K562 (cell line): ENCODE results near the gene MIB2. TPM values are rescaled to one million over a fixed set of nuclear protein-coding genes. Genes with fewer than 3 reads are reported as not detected.

Experiments used
- ATAC-seq: fragments of 200-7000 bp; cut with Tn5 transposase; 3 replicates; pipeline ENCODE4 v1.9.1; 2020; ENCODE audit warnings: moderate library complexity
- BruUV-seq: library from RNA; stranded (reverse); fragments of 400-500 nt; replicated peaks from 2 replicates; lab custom pipeline; 2021; lab: Mats Ljungman, UMichigan
- CTCF ChIA-PET: fragments of 300-600 bp; formaldehyde crosslinking; extraction: SDS; loops from one replicate; lab custom pipeline; 2021; ENCODE audit warnings: low intra/inter-chr PET ratio; lab: Yijun Ruan, JAX
- POLR2A ChIA-PET: fragments of 300-600, 350-650 bp; sonication (Branson Sonifier 250); formaldehyde crosslinking; extraction: SDS; loops from one replicate; lab custom pipeline; 2021; ENCODE audit warnings: antibody characterized with exemption, inconsistent platforms; lab: Yijun Ruan, JAX
- DNase-seq, 4 experiments: peaks; one replicate each; pipeline versions ENCODE4 v3.0.0 to v3.0.0-alpha.2; 2011 to 2018; ENCODE audit warnings: low spot score in 3 of 4, mixed read lengths in 3 of 4; ENCODE audit errors: extremely low read depth in 1 of 4
- FAIRE-seq: peaks from 2 replicates; lab custom pipeline; 2011; peaks lifted over from hg19 to GRCh38; lab: Jason Lieb, UNC
- H2AFZ ChIP-seq: 2 replicates; pipeline ENCODE4 v1.6.0; 2011; ENCODE audit warnings: low read depth, low read length, control low read depth, inconsistent platforms
- H3K27ac ChIP-seq: fragments of 200-600 bp; 3 replicates; pipeline ENCODE4 v1.8.0; 2011; ENCODE audit warnings: low read depth, mild to moderate bottlenecking, control low read depth, inconsistent platforms, low read length, moderate library complexity, mixed read lengths; ENCODE audit errors: extremely low read depth
- H3K27me3 ChIP-seq, 2 experiments: fragments of 300-600 bp in 1 of 2; 2 replicates in 1 of 2; 3 replicates in 1 of 2; pipeline versions ENCODE4 v1.6.0 to v1.8.0; 2011; ENCODE audit warnings: inconsistent platforms in 2 of 2, low read length in 2 of 2, mild to moderate bottlenecking in 1 of 2, mixed read lengths in 1 of 2, moderate library complexity in 1 of 2; ENCODE audit not compliant: control insufficient read depth in 2 of 2, insufficient read depth in 2 of 2
- H3K36me3 ChIP-seq: fragments of 300-600 bp; 3 replicates; pipeline ENCODE4 v1.8.0; 2011; ENCODE audit warnings: mild to moderate bottlenecking, low read length, inconsistent platforms; ENCODE audit not compliant: control insufficient read depth, insufficient read depth
- H3K4me1 ChIP-seq, 2 experiments: fragments of 200-600 bp in 1 of 2; replicated peaks in 1 of 2; 2 replicates in 1 of 2; 3 replicates in 1 of 2; pipeline versions ENCODE4 v1.5.1 to v1.8.0; 2011; ENCODE audit warnings: inconsistent platforms in 2 of 2, low read length in 2 of 2, mild to moderate bottlenecking in 1 of 2, mixed read lengths in 1 of 2, moderate library complexity in 1 of 2; ENCODE audit not compliant: control insufficient read depth in 2 of 2, insufficient read depth in 2 of 2
- H3K4me2 ChIP-seq: 2 replicates; pipeline ENCODE4 v1.6.1; 2011; ENCODE audit warnings: low read length, control low read depth, inconsistent platforms, mixed read lengths; ENCODE audit not compliant: insufficient read depth
- H3K4me3 ChIP-seq: fragments of 200-600 bp; sonication (generic), shearing (Covaris generic); 2 replicates; pipeline ENCODE4 v1.5.1; 2016; ENCODE audit warnings: control low read depth, inconsistent platforms
- H3K79me2 ChIP-seq: fragments of 200-600 bp; 3 replicates; pipeline ENCODE4 v1.8.0; 2011; ENCODE audit warnings: low read length, inconsistent platforms; ENCODE audit not compliant: control insufficient read depth, insufficient read depth
- H3K9ac ChIP-seq, 2 experiments: 2 replicates each; pipeline versions ENCODE4 v1.6.0 to v1.6.1; 2011; ENCODE audit warnings: low read depth in 2 of 2, low read length in 2 of 2, control low read depth in 1 of 2, inconsistent platforms in 1 of 2, mild to moderate bottlenecking in 1 of 2, mixed read lengths in 1 of 2; ENCODE audit not compliant: insufficient read depth in 1 of 2
- H3K9me1 ChIP-seq: one replicate; pipeline ENCODE4 v1.6.0; 2011; ENCODE audit warnings: inconsistent platforms, mild to moderate bottlenecking, low read length, moderate library complexity; ENCODE audit not compliant: control insufficient read depth, insufficient read depth
- H3K9me3 ChIP-seq: replicated peaks from 2 replicates; pipeline ENCODE4 v1.5.1; 2011; ENCODE audit warnings: low read depth, low read length, inconsistent platforms; ENCODE audit not compliant: control insufficient read depth, insufficient read depth
- H4K20me1 ChIP-seq: replicated peaks from 2 replicates; pipeline ENCODE4 v1.6.1; 2011; ENCODE audit warnings: low read length, inconsistent platforms, mixed read lengths; ENCODE audit not compliant: control insufficient read depth, insufficient read depth
- ARID4B ChIP-seq: sonication (generic); formaldehyde crosslinking; IDR thresholded peaks from 2 replicates; pipeline ENCODE4 v1.8.0; 2022; ENCODE audit warnings: mild to moderate bottlenecking, missing genetic modification reagents
- CHAMP1 ChIP-seq: fragments of 450-650 bp; IDR thresholded peaks from 2 replicates; pipeline ENCODE4 v1.6.1; 2016; ENCODE audit warnings: mild to moderate bottlenecking
- CTCFL ChIP-seq: IDR thresholded peaks from 2 replicates; pipeline ENCODE4 v1.6.1; 2011; ENCODE audit warnings: borderline replicate concordance, low read depth, mild to moderate bottlenecking, moderate library complexity, low read length; ENCODE audit not compliant: insufficient read depth, poor library complexity, severe bottlenecking
- IRF9 ChIP-seq: fragments of 450-650 bp; IDR thresholded peaks from 2 replicates; pipeline ENCODE4 v1.6.1; 2016; ENCODE audit warnings: missing biosample characterization, missing genetic modification characterization
- KDM5B ChIP-seq: fragments of 200-600 bp; sonication (generic); IDR thresholded peaks from 2 replicates; pipeline ENCODE4 v1.6.1; 2012; ENCODE audit warnings: low read depth, mild to moderate bottlenecking, moderate library complexity, low read length, control low read depth, inconsistent platforms; ENCODE audit not compliant: insufficient replicate concordance
- NFIC ChIP-seq: fragments of 450-650 bp; IDR thresholded peaks from 2 replicates; pipeline ENCODE4 v1.6.1; 2017; ENCODE audit warnings: mild to moderate bottlenecking, inconsistent platforms
- RB1 ChIP-seq: fragments of 450-650 bp; IDR thresholded peaks from 2 replicates; pipeline ENCODE4 v1.6.1; 2017; ENCODE audit warnings: low read depth, mild to moderate bottlenecking
- ZNF24 ChIP-seq: fragments of 450-650 bp; IDR thresholded peaks from 2 replicates; pipeline ENCODE4 v1.6.1; 2016
- ZNF444 ChIP-seq: fragments of 250-450 bp; sonication (Bioruptor Pico); IDR thresholded peaks from 2 replicates; pipeline ENCODE4 v1.4.0; 2020; ENCODE audit warnings: mild to moderate bottlenecking, moderate library complexity
- WGBS: fragments of 100-300 bp; shearing (Covaris generic); methylation state at CpG from one replicate; pipeline ENCODE4 v1.1.6; 2016; ENCODE audit warnings: low coverage, mixed read lengths; ENCODE audit not compliant: insufficient coverage; ENCODE audit errors: missing lambda C conversion rate; 5-methylcytosine and 5-hydroxymethylcytosine counted together
- in situ Hi-C: fragments of 300-500 bp; cut with MboI; formaldehyde crosslinking; loops from 4 replicates; pipeline ENCODE4 v1.15.0; 2018; ENCODE audit warnings: inconsistent platforms, mixed read lengths
- intact Hi-C: fragments of 100-400 bp; cut with micrococcal nuclease; formaldehyde crosslinking; loops from 2 replicates; pipeline ENCODE4 v1.14.2; 2022
- polyA plus RNA-seq, 8 experiments: library from polyadenylated mRNA; depleted of rRNA in 4 of 8; stranded (reverse) in 5 of 8; unstranded in 3 of 8; fragments of >200 nt; fragmentation: Nextera tagmentation in 2 of 8; fragmentation: Illumina TruSeq in 1 of 8; extraction: Ambion mirVana in 2 of 8; extraction: Trizol in 1 of 8; gene quantifications; 2 replicates each; pipeline versions ENCODE4 v1.2.1 to v1.2.3, GENCODE V29; 2011 to 2014; ENCODE audit warnings: inconsistent platforms in 1 of 8, missing spikeins in 1 of 8
- total RNA-seq, 7 experiments: library from RNA; depleted of rRNA in 6 of 7; stranded (reverse); fragments of >200 nt in 6 of 7; fragmentation: Illumina TruSeq in 2 of 7; extraction: Trizol in 2 of 7; gene quantifications; 2 replicates each; pipeline versions ENCODE4 v1.2.1 to v1.2.3, GENCODE V29; 2011 to 2021; ENCODE audit warnings: low replicate concordance in 1 of 7

The MIB2 gene
- total and polyA plus RNA-seq, 9 of the 15 experiments (the other 6 are each of a cell fraction or from before 2014, with no cell fraction given), result 0.04 to 17.0 (median 4.9) TPM; not detected in 1

GRCh38 chr1:1616045-1616790 is 918 bp downstream of the MIB2 start (continued):
- no peak for TF ChIP-seq CHAMP1
- TF ChIP-seq IRF9, result no peak
- 0 out of 2 replicates have a peak, but pooled peaks have one; percentile 3 for TF ChIP-seq RB1
- no peak for TF ChIP-seq NFIC

- BruUV-seq, result no TSS peak
- Histone ChIP-seq H3K4me3 (peak overlapping the region; percentile 87), H3K4me1 (peaks cover 13 to 80% of the 10 kb centered on the region in 2 experiments; a peak in 4 of 5 replicates), H3K9me3 (no peaks in the 10 kb centered on the region), H3K36me3 (peaks cover 9% of the 10 kb centered on the region; the same call in 2 of the 3 replicates), H3K9me1 (no peaks in the 10 kb centered on the region), H4K20me1 (peaks cover 24% of the 10 kb centered on the region; the same call in 1 of the 2 replicates), H3K27ac (no peak overlapping the region), H2AFZ (no peak overlapping the region), H3K4me2 (peak overlapping the region; percentile 94), H3K9ac (peak overlapping the region; percentile 99 to 100; a peak in 3 of 4 replicates), H3K79me2 (peaks cover 31% of the 10 kb centered on the region), H3K27me3 (no peaks in the 10 kb centered on the region)
- ATAC-seq (no peak), DNase-seq (peak in 1 of 4 experiments; percentile 2), FAIRE-seq (no peak)
- ChIA-PET POLR2A (interaction anchor here (0.6 kb wide), 1 partner anchor 135 kb away, joined by 3 read pairs; no protein-coding TSS in a partner anchor), CTCF (no interaction called here)
- in situ Hi-C loops (no loop called here), intact Hi-C loops (no loop called here)
- WGBS, result 83% methylated on average over 17 of the region's 19 CpGs
- no peak for TF ChIP-seq CTCFL
- TF ChIP-seq ZNF444, result no peak
- TF ChIP-seq KDM5B, result no peak
- 0 out of 2 replicates have a peak, but pooled peaks have one; percentile 18 for TF ChIP-seq ARID4B
- no peak for TF ChIP-seq ZNF24
These were observed 1.5 kb downstream of the MIB2 start for GRCh38 chr1:1616838-1617237.
